ENCODE results near the gene RAB27B.
A peak's percentile ranks its signal among the peaks of the same experiment; 100 is the strongest.

RAB27B gene

GRCh38 chr18:54906331-54907185, 78.3 kb downstream of the RAB27B start:
- DNase-seq (ENCODE audit: low read depth), result no peak
- TF ChIP-seq CTCF (conservative IDR thresholded peaks at IDR 0.05; ENCODE audit: low read depth, low read length), result no peak

GRCh38 chr18:54909538-54909937, 81.3 kb downstream of the RAB27B start:
- no peak for TF ChIP-seq CTCF (conservative IDR thresholded peaks at IDR 0.05; ENCODE audit: low read depth, low read length)
- no peak for DNase-seq (ENCODE audit: low read depth)

More at GRCh38 chr18:54906331-54907185, 78.3 kb downstream of the RAB27B start:
- no peak overlapping the region for H3K4me3 ChIP-seq (ENCODE audit: low read depth, low read length)

DNA sequence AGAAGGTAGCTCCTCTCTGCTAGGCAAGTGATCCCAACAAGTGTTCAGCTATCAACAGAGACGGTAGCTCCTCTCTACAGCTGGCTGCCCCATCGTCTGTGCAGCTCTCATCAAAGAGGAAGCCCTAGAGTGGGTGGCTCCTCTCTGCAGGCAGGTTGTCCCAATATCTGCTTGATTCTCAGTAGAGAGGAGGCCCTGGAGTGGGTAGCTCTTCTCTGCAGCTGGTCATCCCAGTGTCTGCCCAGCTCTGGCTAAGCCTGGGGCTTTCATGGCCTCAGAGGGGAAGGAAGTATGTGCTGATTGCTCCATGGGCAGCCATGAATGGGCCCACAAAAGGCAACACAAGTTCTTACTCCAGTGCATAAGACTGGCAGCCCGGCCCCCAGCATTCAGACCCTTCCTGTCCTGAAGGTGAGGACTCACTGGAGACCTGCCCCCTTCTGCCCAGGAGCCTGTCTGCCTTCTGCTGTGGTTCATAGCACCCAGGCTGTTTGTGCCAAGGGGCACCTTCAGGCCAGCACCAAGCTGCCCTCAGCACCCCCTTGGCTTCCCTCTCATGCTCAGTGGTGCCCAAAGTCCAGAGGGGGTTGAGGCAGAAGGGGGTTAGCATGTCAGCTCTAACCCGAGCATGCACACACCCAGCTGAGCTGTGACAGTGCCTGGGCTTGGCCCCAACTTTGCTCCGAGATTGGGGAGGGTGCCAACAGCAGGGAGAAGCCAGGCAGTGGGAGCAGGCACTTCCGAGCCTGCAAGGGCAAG, 82.1 kb downstream of the RAB27B start:
- no peak for DNase-seq (ENCODE audit: low read depth)
- TF ChIP-seq CTCF (conservative IDR thresholded peaks at IDR 0.05; ENCODE audit: low read depth, low read length), result no peak
- no peak overlapping the region for H3K4me3 ChIP-seq (ENCODE audit: low read depth, low read length)

More at GRCh38 chr18:54909538-54909937, 81.3 kb downstream of the RAB27B start:
- no peak overlapping the region for H3K4me3 ChIP-seq (ENCODE audit: low read depth, low read length)

GRCh38 chr18:54911551-54911950, 83.3 kb downstream of the RAB27B start:
- no peak for DNase-seq (ENCODE audit: low read depth)
- no peak for TF ChIP-seq CTCF (conservative IDR thresholded peaks at IDR 0.05; ENCODE audit: low read depth, low read length)
- H3K4me3 ChIP-seq (ENCODE audit: low read depth, low read length), result no peak overlapping the region

DNA sequence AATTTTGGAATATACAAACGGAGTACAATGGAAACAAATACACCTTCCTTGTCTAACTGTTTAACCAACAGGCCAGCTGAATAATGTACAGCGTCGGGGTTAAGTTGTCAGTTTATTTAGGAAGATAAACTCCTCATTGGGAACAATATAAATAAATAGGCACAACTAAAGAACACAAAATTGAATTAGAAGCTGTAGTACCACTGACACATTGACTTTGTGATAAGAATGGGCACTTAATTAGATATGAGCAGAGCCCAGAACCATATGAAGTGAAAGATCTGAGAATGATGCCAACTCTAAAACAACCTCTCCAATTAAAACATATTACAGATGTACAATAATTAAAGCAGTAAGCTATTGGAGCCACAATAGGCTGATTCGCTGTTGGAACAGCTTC, 86.5 kb downstream of the RAB27B start:
- no peak overlapping the region for H3K4me3 ChIP-seq (ENCODE audit: low read depth, low read length)
- no peak for TF ChIP-seq CTCF (conservative IDR thresholded peaks at IDR 0.05; ENCODE audit: low read depth, low read length)
- DNase-seq (ENCODE audit: low read depth), result no peak

DNA sequence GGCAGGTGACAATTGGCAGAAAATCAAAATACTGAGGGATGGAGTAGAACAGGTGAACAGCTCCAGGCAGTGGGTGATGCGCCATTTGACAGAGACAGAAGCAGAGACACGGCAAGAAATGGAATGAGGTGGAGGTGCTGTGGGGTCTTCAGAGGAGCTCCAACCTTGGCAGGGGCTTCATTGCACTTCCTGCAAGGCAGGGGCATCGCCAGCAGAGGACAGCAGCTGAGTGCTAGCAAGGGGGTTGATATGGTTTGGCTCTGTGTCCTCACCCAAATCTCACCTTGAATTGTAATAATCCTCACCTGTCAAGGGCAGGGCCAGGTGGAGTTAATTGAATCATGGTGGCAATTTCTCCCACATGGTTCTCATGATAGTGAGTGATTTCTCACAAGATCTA, 88.2 kb downstream of the RAB27B start:
- TF ChIP-seq CTCF (conservative IDR thresholded peaks at IDR 0.05; ENCODE audit: low read depth, low read length), result peak; percentile 23
- DNase-seq (ENCODE audit: low read depth), result no peak
- H3K4me3 ChIP-seq (ENCODE audit: low read depth, low read length), result no peak overlapping the region

Measured in choroid plexus epithelial cell (primary cell).